GM21515 (cell line): ENCODE results near the gene CAPNS1.

Source experiments
- ATAC-seq: cut with Tn5 transposase; IDR thresholded peaks from one replicate; pipeline ENCODE4 v1.9.1; 2021; ENCODE audit not compliant: unreplicated experiment

The CAPNS1 gene

GRCh38 chr19:36139473-36140303 is at the start of gene CAPNS1:
Gene CAPNS1, plus strand, starts transcription at chr19:36140066. Its CDS starts 946 bp downstream, at chr19:36141012.
- peak; percentile 74 for ATAC-seq

- ATAC-seq: no peak
Observed at GRCh38 chr19:36090910-36091695, 48.8 kb upstream of the CAPNS1 start.

- ATAC-seq: no peak
Observed at GRCh38 chr19:36092566-36092965, 47.3 kb upstream of the CAPNS1 start.

DNA sequence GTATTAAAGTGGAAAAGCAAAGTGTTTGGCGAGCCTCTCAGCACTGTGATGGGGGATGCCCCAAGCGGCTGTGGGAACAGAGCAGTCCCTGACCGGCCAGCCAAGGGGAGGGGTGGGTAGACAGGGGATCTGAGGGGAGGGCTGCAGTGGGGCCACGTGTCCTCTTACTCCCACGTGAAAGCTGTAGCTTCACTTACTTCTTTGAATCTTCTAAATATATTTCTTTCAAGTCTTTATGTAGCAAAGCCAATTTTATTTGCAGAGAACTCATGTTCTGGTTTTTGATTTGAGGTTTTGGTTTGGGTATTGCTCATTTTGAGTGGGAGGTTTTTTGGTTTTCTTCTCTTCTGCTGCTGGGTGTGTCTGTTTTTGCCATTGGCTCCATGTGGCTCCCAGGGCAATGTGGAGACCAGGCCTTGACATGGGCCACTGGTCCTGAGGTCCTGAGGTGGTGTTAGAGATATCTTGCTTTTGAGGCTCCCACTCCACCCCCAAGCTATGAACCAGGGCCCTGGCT is 46.7 kb upstream of the CAPNS1 start:
- ATAC-seq: no peak

DNA sequence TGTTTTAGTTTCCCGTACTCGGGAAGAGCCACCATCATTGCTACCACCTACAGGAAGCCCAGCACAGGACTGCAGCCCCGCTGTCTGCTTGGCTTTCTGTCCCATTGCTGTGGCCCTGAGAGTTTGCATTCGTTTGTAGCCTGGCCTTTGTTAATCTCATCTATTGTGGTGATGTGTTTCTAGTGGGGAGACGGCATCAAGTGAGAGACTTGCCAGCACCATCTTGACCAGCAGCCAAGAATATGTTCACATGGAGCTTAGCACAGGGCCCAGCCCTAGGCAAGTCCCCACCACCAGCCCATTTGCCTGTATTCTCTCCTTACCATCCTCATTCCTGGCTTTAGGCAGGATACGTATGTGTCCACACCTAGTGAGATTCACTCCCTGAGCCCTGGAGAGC is 46.2 kb upstream of the CAPNS1 start:
- ATAC-seq: no peak

- no peak for ATAC-seq
Observed at GRCh38 chr19:36097036-36097435, 42.8 kb upstream of the CAPNS1 start.

DNA sequence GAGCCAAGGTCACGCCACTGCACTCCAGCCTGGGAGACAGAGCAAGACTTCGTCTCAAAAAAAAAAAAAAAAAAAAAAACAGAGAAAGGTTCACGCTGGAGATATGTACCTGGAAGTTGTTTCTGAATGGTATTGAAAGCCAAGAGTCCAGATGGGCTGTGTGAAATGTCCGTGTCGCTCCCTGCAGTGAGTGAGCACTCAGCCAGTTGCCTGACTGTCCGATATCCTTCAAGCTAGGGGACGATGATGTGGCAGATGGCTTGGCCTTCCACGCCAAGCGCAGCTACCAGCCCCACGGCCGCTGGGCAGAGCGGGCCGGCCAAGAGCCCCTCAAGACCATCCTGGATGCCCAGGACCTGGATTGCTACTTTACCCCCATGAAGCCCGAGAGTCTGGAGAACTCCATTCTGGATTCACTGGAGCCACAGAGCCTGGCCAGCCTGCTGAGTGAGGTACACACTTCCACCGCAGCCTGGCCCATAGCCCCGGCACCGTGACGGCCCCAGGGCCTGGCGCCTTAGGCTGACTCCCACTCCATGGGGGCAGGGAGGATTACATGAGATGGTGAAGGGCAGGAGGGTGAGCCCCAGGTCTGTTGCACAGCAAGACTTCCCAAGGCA is 40.6 kb upstream of the CAPNS1 start:
- no peak for ATAC-seq

DNA sequence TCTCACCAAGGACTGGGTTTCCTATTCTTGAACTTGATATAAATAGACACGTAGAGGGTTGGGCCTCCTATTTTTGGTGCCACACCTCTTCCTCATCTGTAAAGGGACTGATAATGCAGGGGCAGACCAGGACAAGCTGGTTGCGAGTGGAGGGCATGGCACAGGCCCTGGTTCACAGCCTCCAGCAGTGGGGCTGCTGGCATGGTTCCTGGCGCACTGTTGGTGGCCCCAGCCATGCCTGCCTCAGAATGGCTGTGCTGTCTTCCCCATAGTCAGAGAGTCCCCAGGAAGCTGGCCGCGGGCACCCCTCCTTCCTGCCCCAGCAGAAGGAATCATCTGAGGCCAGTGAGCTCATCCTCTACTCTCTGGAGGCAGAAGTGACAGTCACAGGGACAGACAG is 39.4 kb upstream of the CAPNS1 start:
- ATAC-seq: no peak

- no peak for ATAC-seq
Observed at GRCh38 chr19:36101550-36102327, 38.1 kb upstream of the CAPNS1 start.

GRCh38 chr19:36103040-36103626 is 36.7 kb upstream of the CAPNS1 start:
- ATAC-seq: no peak

GRCh38 chr19:36103842-36104552 is 35.9 kb upstream of the CAPNS1 start:
- no peak for ATAC-seq

- no peak for ATAC-seq
Observed at GRCh38 chr19:36106441-36106840, 33.4 kb upstream of the CAPNS1 start.

DNA sequence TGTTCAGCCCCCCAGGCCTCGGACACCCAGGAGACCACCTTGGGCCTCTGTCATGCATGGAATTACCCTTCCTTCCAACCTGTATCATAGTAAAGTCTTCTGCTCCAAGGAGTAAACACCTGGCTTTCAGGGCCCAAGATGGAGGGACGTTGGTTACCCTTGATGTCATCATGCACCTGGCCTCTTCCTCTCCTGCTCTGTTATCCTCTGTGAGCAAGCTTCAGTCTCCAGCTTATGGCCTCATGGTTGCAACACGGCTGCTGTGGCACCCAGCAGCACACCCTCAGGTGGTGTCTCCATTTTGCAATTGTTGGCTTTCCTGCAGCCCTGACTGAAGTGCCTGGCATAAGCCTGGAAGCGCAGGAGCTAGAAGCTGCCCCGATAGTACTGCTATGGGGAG is 32.9 kb upstream of the CAPNS1 start:
- no peak for ATAC-seq

- no peak for ATAC-seq
Observed at GRCh38 chr19:36108684-36109083, 31.2 kb upstream of the CAPNS1 start.

DNA sequence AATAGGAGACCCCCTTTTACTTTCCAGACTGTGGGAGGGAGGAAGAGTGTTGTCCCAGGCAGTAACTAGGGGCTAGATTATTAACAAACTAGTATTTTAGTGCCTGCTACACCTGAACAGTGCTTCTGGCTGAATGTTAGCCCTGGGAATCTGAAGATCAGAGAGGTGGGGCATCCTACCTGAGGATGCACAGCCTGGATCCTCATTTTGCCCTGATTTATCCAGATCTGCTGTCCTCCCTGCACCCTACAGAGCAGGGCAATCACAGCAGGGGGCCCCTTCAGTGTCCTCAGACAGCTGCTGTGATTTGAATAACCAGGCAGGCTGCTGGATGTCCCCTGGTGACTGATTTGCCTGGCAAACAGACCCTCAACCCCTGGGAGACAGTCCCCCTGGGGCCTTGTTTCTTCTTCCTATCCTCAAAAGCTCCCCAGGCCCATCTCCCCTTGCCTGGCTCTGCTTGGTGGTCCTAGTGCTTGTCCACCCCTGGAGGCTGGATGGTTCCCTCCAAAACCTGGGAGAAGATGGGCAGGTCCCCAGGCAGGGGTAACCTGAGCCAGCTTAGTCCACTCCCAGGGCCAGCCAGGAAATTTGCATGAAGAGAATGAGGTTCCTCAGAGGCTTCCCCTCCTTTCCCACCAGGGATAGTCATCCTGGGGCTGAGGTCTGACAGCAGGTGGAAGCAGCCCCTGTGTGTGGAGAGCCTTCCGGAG is 29.2 kb upstream of the CAPNS1 start, which contains the start of gene OVOL3:
Gene OVOL3, plus strand, starts transcription at position 657 of the 713 bp plus-strand sequence. CDS start 60 bp downstream, outside the sequence.
- ATAC-seq: no peak

DNA sequence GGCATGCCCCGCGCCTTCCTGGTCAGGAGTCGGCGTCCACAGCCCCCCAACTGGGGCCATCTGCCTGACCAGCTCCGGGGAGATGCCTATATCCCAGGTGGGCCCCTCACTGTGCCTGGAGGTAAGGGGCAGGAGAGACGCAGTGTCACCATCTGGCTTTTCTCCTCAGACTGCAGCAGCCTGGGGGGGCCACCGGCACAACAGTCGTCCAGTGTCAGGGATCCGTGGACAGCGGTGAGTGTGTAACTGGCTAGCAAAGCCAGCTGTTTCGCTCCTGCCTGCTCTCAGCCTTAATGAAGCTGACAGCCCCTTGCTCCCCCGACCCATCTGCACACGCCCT is 28.7 kb upstream of the CAPNS1 start:
- ATAC-seq: no peak

GRCh38 chr19:36112678-36113077 is 27.2 kb upstream of the CAPNS1 start:
- no peak for ATAC-seq

DNA sequence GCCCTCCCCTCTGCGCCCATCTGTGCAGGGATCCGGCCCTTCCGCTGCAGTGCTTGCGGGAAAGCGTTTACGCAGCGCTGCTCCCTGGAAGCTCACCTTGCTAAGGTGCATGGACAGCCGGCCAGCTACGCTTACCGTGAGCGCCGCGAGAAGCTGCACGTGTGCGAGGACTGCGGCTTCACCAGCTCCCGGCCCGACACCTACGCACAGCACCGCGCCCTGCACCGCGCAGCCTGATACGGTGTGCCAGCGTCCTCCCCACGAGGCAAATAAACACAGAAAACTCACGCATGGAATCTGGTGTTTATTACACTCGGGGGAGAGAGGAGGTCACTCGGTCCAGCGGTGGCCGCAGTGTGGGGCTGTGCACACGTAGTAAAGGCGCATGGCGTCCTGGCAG is 26.4 kb upstream of the CAPNS1 start:
- no peak for ATAC-seq
